ENCODE results near the gene FILIP1L. TPM values are rescaled to one million over a fixed set of nuclear protein-coding genes. Genes with fewer than 3 reads are reported as not detected.

Gene FILIP1L
- total RNA-seq, 1 experiment from 2014 or later, result 0.17 TPM

DNA sequence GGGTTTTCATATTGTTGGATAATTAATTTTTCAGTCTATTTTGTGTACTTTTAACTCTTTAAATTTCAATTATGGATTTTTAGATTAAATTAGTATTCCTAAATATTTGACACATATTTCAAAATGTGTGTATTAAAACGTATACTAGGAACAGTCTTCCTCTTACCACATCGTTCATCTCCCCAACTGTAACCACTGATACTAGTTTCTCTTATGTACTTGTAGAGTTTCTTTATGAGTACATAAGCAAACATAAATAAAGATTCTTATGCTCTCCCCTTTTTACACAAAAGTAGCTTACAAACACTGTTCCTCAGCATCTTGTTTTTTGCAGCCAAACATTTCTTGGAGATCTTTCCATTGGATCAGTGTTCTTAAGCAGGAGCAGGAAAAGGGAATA is 250.7 kb downstream of the FILIP1L start:
- Histone ChIP-seq H3K4me2 (ENCODE audit: low read length) (no peak overlapping the region), H3K9ac (ENCODE audit: low read length) (no peak overlapping the region), H2AFZ (ENCODE audit: low read depth, low read length, poor library complexity, severe bottlenecking) (no peak overlapping the region), H3K27me3 (ENCODE audit: insufficient read depth, low read length) (no peaks in the 10 kb centered on the region), H3K9me3 (ENCODE audit: control insufficient read depth in 1 of 2, insufficient read depth in 1 of 2, low read depth in 1 of 2, low read length in 2 of 2) (no peaks in the 10 kb centered on the region), H3K36me3 (ENCODE audit: control insufficient read depth in 1 of 2, insufficient read depth in 2 of 2, low read length in 2 of 2) (no peaks in the 10 kb centered on the region), H3K9me2 (ENCODE audit: insufficient read depth) (no peaks in the 10 kb centered on the region), H3K79me2 (ENCODE audit: insufficient read depth, low read length) (peaks cover 3% of the 10 kb centered on the region; the same call in 1 of the 2 replicates), H4K20me1 (ENCODE audit: insufficient read depth) (no peaks in the 10 kb centered on the region), H3K4me3 (replicated peaks in 1 of 2; ENCODE audit: low read depth in 1 of 2, low read length in 2 of 2) (no peak overlapping the region), H3K27ac (ENCODE audit: low read depth, low read length) (no peak overlapping the region), H3K4me1 (ENCODE audit: control insufficient read depth in 1 of 2, insufficient read depth in 2 of 2, low read length in 2 of 2) (peaks cover 0 to 17% of the 10 kb centered on the region in 2 experiments; a peak in 2 of 4 replicates)
- ChIA-PET POLR2A (no interaction called here), CTCF (no interaction called here), RAD21 (ENCODE audit: low non-redundant PET in 1 of 2, low total read pairs in 2 of 2, uncharacterized antibody in 2 of 2, unreplicated experiment in 2 of 2) (no interaction called here)
- BruUV-seq (replicated peaks), result no TSS peak
- no peak for ATAC-seq
- TF ChIP-seq POLR2A (IDR thresholded peaks at IDR 0.05; ENCODE audit: borderline replicate concordance, extremely low read depth, insufficient read depth, insufficient read length) (no peak), JUND (IDR thresholded peaks at IDR 0.05) (no peak), RAD21 (IDR thresholded peaks at IDR 0.05; ENCODE audit: low read depth) (no peak), EZH2phosphoT487 (IDR thresholded peaks at IDR 0.05; ENCODE audit: borderline replicate concordance) (no peak), ZNF274 (IDR thresholded peaks at IDR 0.05; ENCODE audit: low read depth, low read length) (no peak), EGR1 (IDR thresholded peaks at IDR 0.05; ENCODE audit: low read depth) (no peak), ZFX (IDR thresholded peaks at IDR 0.05) (no peak), ATF3 (IDR thresholded peaks at IDR 0.05) (no peak), POLR2AphosphoS5 (IDR thresholded peaks at IDR 0.05; ENCODE audit: low read depth, low read length) (no peak), SP1 (IDR thresholded peaks at IDR 0.05; ENCODE audit: low read depth) (no peak), REST (IDR thresholded peaks at IDR 0.05; ENCODE audit: low read depth) (no peak), CBX3 (IDR thresholded peaks at IDR 0.05; ENCODE audit: low read depth) (no peak), TCF7L2 (IDR thresholded peaks at IDR 0.05; ENCODE audit: borderline replicate concordance, extremely low read depth, insufficient read depth, insufficient read length) (no peak), CEBPB (IDR thresholded peaks at IDR 0.05; ENCODE audit: low read depth) (no peak), EZH2 (IDR thresholded peaks at IDR 0.05) (no peak)
- TF ChIP-seq, protein P1, sequence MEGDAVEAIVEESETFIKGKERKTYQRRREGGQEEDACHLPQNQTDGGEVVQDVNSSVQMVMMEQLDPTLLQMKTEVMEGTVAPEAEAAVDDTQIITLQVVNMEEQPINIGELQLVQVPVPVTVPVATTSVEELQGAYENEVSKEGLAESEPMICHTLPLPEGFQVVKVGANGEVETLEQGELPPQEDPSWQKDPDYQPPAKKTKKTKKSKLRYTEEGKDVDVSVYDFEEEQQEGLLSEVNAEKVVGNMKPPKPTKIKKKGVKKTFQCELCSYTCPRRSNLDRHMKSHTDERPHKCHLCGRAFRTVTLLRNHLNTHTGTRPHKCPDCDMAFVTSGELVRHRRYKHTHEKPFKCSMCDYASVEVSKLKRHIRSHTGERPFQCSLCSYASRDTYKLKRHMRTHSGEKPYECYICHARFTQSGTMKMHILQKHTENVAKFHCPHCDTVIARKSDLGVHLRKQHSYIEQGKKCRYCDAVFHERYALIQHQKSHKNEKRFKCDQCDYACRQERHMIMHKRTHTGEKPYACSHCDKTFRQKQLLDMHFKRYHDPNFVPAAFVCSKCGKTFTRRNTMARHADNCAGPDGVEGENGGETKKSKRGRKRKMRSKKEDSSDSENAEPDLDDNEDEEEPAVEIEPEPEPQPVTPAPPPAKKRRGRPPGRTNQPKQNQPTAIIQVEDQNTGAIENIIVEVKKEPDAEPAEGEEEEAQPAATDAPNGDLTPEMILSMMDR (IDR thresholded peaks at IDR 0.05 in 2 of 3, conservative IDR thresholded peaks at IDR 0.05 in 1 of 3; ENCODE audit: borderline replicate concordance in 1 of 3, insufficient read depth in 1 of 3, low read depth in 2 of 3, low read length in 2 of 3), result no peak
- TF ChIP-seq, protein P2, sequence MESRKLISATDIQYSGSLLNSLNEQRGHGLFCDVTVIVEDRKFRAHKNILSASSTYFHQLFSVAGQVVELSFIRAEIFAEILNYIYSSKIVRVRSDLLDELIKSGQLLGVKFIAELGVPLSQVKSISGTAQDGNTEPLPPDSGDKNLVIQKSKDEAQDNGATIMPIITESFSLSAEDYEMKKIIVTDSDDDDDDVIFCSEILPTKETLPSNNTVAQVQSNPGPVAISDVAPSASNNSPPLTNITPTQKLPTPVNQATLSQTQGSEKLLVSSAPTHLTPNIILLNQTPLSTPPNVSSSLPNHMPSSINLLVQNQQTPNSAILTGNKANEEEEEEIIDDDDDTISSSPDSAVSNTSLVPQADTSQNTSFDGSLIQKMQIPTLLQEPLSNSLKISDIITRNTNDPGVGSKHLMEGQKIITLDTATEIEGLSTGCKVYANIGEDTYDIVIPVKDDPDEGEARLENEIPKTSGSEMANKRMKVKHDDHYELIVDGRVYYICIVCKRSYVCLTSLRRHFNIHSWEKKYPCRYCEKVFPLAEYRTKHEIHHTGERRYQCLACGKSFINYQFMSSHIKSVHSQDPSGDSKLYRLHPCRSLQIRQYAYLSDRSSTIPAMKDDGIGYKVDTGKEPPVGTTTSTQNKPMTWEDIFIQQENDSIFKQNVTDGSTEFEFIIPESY (IDR thresholded peaks at IDR 0.05; ENCODE audit: extremely low read depth, insufficient replicate concordance, low read length), result no peak
- intact Hi-C loops (cut with micrococcal nuclease), result no loop called here
- DNase-seq (ENCODE audit: low read depth, low spot score), result no peak

Measured in HCT116 (cell line).